HG03139 (cell line): Measurements from ENCODE around the gene DPP3.
"Not testable (repeated sequence)": the region's sequence is repeated elsewhere in the genome, so short reads cannot be mapped to it uniquely, and the experiment has no call there.

Experiments
- ATAC-seq: cut with Tn5 transposase; IDR thresholded peaks from one replicate; pipeline ENCODE4 v1.9.1; 2021; ENCODE audit not compliant: unreplicated experiment

Gene DPP3

GRCh38 chr11:66480117-66480938 lies at the start of gene DPP3:
Gene DPP3 (plus strand): TSS chr11:66480434. CDS start chr11:66482201, 1,767 bp downstream.
- ATAC-seq = peak; percentile 76

GRCh38 chr11:66431287-66431686 lies 48.9 kb upstream of the DPP3 start:
- ATAC-seq = not testable (repeated sequence)

- not testable (repeated sequence) for ATAC-seq
Observed at GRCh38 chr11:66431871-66432329, 48.3 kb upstream of the DPP3 start.

- ATAC-seq = no peak
Observed at GRCh38 chr11:66432597-66432996, 47.6 kb upstream of the DPP3 start.

GRCh38 chr11:66437979-66438503 lies 42.2 kb upstream of the DPP3 start:
- no peak for ATAC-seq

GRCh38 chr11:66438504-66439466 lies 41.4 kb upstream of the DPP3 start, which contains the start of gene MRPL11:
Gene MRPL11 (minus strand): TSS chr11:66438848. CDS start chr11:66438754, 94 bp downstream.
- ATAC-seq = peak; percentile 92

GRCh38 chr11:66440101-66440939 lies 39.9 kb upstream of the DPP3 start:
- ATAC-seq = not testable (repeated sequence)

GRCh38 chr11:66440940-66441282 lies 39.3 kb upstream of the DPP3 start:
- ATAC-seq = not testable (repeated sequence)

GRCh38 chr11:66443602-66444001 lies 36.6 kb upstream of the DPP3 start:
- ATAC-seq = no peak

GRCh38 chr11:66447012-66447411 lies 33.2 kb upstream of the DPP3 start:
- ATAC-seq = no peak

- ATAC-seq = no peak
Observed at GRCh38 chr11:66448523-66448922, 31.7 kb upstream of the DPP3 start.

- ATAC-seq = no peak
Observed at GRCh38 chr11:66450560-66450959, 29.7 kb upstream of the DPP3 start.

- no peak for ATAC-seq
Observed at GRCh38 chr11:66451663-66452062, 28.6 kb upstream of the DPP3 start.

GRCh38 chr11:66454247-66454646 lies 26.0 kb upstream of the DPP3 start:
- ATAC-seq = no peak

GRCh38 chr11:66454828-66455227 lies 25.4 kb upstream of the DPP3 start:
- ATAC-seq = no peak

GRCh38 chr11:66457826-66458225 lies 22.4 kb upstream of the DPP3 start:
- ATAC-seq = no peak

- ATAC-seq = no peak
Observed at GRCh38 chr11:66459138-66459778, 21.0 kb upstream of the DPP3 start.

- no peak for ATAC-seq
Observed at GRCh38 chr11:66462010-66462409, 18.2 kb upstream of the DPP3 start.

- ATAC-seq = no peak
Observed at GRCh38 chr11:66462911-66463310, 17.3 kb upstream of the DPP3 start.

GRCh38 chr11:66464116-66464515 lies 16.1 kb upstream of the DPP3 start:
- not testable (repeated sequence) for ATAC-seq
